ENCODE data around the gene FARSA.
A peak's percentile ranks its signal among the peaks of the same experiment; 100 is the strongest.
"Not testable (repeated sequence)": the region's sequence is repeated elsewhere in the genome, so short reads cannot be mapped to it uniquely, and the experiment has no call there.

The FARSA gene

DNA sequence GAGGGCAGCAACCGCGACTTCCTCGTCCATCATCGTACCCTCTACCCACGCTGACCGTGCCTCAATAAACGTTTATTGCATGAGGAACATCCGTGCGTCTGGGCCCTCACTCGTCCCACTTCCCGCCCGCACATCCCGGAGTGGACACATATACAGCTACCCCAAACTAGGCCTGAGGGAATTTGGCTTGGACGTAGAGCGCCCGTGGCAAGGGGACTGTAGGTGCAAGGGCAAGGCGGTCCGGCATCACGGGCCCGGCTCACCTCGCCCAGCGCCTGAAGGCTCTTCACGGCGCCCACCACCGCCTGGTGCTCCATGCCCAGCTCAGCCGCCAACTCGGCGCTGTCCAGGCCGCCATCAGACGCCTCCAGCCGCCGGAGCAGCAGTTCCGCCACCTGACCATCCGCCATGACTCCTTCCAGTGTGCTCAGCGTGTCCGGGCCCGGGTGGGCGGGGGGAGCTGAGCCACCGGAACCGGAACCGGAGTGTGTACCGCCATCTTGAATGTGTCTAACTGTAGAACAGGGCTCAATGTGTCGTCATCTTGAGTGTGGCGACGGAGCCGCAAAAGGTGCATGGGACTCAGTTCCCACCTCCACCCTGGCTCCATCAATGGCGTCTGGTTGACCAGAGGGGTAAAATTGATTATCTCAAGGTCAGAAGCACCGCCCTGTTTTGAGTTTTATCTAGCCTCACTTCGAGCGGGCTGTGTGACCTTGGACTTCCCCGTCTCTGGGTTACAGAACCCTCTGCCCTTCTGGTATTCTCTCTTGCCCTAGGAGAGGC is at the start of gene FARSA:
TSS of gene FARSA (minus strand) at position 425 of the 786 bp plus-strand sequence. CDS start at position 410, 15 bp downstream.
- DNase-seq: peak; percentile 88

DNA sequence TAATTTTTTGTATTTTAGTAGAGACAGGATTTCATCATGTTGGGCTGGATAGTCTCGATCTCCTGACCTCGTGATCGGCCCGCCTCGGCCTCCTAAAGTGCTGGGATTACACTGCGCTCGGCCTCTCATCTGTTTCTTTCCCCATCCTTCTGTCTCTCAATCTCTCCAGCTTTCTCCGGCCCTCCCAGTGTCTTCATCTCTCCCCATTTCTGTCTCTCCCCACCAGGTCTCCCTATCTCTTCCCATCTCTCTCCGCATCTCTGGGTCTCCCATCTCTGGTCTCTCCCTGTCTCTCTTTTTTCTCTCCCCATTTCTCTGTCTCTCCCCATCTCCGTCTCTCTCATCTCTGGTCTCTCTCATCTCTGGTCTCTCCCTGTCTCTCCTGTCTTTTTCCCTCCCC is 49.6 kb upstream of the FARSA start:
- DNase-seq: no peak

DNA sequence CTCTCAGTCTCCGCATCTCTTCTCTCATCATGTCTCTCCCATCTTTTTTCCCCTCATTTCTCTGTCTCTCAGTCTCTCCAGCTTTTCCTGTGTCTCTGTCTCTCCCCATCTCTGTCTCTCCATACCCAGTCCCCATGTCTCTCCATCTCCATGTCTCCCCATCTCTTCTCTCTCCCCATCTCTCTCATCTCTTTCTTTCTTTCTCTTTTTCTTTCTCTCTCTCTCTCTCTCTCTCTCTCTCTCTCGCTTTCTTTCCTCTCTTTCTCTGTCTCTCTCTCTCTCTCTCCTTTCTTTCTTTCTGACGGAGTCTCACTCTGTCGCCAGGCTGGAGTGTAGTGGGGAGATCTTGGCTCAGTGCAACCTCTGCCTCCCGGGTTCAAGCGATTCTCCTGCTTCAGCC is 49.1 kb upstream of the FARSA start:
- no peak for DNase-seq

GRCh38 chr19:12979974-12980373 is 46.5 kb upstream of the FARSA start:
- DNase-seq: no peak

DNA sequence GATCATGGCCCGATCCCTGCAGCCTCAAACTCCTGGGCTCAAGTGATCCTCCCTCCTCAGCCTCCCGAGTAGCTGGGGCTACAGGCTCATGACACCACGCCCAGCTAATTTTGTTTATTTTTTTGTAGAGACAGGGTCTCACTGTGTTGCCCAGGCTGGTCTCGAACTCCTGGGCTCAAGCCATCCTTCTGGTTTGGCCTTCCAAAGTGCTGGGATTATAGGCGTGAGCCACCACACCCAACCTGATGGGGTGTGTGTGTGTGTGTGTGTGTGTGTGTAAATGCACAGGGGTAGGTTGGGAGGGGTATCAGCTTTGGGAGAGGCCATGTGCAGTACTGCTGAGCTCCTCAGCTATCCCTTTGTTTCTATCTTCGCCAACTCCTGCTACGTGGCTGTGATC is 42.6 kb upstream of the FARSA start:
- not testable (repeated sequence) for DNase-seq

DNA sequence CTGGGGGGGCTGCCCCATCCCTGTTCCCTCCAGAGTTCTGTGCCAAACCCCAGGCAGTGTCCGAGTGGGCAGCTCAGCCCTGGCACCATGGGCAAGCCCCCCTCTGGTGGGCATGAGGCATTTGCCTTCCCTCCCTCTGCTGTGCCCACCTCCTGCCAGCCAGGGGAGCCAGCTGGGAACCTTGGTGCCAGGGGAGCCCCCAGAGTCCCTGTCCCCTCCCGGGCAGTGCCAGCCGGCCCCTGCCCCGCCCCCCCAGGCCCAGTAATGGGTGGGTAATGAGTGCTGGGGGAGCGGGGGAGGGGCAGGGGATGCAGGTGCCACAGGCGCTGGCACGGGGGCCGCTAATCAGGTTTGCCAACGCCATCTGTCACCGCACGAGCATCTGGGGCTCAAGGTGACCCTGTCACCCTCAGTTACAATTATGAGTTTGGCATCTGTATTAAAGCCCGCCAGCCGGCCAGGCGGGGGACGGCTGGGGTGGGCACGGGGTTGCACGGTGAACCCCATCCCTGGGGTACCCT is 41.8 kb upstream of the FARSA start:
- no peak for DNase-seq

DNA sequence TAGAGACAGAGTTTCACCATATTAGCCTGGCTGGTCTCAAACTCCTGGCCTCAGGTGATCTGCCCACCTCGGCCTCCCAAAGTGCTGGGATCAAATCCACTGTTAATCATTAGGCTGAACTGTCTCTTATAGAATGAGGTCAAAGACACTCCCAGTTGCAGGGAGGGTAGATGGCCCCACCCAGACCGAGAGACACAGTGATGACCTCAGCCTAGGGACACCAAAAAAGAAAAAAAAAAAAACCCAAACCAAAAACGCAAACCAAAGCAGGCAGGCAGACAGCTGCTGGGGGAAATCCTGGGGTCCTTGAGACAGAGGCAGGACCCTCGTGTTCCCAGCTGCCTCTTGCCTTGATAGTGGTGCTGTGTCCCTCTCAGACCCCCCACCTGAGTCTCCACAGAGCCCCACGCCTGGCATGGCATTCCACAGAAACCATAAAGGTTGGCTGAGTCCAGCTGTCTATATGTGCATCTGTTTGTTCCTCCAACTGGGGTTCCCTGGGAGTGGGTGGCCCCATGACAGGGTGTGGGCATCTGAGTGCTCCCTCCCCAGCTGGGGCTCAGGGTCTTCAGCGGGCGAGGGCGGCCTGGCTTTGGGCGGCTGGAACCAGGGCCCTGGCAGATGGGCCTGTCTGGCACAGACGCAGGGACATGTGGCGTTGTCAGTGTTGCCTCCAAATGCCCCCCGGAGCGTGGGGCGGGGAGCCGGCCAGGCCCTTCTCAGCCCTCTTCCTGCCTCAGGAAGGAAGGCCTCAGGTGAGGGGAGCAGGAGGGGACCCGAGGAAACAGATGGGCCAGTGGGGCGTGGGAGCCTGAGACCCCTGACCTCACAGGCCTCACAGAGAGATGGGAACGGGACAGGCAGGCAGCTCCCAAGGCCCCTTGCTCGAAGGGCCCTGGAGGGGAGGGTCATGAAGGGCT is 41.0 kb upstream of the FARSA start:
- no peak for DNase-seq

DNA sequence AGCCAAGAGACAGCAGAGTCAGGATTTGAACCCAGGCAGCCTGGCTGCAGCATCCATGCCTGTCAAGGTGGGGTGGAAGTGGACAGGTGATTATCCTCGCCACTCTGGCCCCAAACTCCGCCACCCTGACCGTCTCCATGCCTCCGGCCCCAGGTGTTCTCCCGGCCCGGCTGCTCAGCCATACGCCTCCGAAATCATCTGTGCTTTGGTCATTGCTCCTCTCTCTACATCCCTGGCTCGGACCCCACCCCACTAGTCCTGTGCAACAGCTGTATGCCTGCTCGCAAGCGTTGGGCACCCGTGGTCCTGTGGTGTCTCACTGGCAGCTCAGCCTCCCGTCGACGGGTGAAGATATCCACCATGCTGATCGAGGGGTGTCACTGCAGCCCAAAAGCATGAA is 39.7 kb upstream of the FARSA start:
- DNase-seq: no peak

GRCh38 chr19:12970070-12970820 is 36.7 kb upstream of the FARSA start:
- no peak for DNase-seq

DNA sequence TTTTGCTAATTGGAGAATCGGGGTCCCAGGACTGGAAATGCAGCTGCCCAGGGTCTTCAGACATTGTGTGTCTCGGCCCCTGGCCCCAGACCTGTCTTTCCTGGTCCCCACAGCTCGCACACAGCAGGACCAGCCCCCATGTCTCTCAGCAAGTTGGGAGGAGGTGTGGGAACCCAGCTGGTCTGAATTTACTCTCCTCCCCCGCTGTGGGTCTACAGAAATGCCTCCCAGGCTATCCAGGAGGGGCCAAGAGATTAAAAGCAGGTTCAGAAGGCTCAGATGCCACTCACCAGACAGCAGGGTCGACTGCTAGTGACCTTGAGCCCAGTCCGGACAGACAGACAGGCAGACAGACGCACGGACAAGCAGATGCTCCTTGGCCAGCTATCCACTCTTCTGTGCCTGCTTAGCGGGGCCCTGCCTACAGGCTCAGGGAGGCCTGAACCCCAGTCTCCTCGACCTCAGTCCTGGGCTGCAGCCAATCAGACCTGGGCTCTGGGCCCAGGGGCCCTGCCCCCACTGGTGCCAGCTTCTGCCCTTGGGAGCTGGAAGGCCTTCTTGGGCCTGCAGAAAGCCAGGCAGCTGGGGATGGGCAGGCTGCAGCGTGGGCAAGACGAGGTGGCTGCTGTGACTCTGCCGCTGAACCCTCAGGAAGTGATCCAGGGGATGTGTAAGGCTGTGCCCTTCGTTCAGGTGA is 35.9 kb upstream of the FARSA start, which contains the start of gene DAND5:
TSS of gene DAND5 (plus strand) at position 285 of the 697 bp plus-strand sequence. CDS start at position 370, 85 bp downstream.
- DNase-seq: no peak

DNA sequence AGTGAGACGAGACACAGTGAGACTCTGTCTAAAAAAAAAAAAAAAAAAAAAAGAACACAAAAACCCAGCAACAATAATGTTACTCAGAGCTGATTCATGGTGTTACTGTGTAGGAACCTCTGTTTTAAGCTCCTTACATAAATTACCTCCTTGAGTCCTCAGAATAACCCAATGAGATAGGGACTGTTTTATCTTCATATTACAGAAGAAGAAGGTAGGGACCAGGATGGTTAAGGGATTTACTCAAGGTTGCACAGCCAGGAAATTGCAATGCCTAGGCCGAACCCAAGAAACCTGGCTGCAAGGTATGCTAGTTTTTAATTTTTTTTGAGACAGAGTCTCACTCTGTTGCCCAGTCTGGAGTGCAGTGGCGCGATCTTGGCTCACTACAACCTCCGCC is 34.4 kb upstream of the FARSA start:
- no peak for DNase-seq

DNA sequence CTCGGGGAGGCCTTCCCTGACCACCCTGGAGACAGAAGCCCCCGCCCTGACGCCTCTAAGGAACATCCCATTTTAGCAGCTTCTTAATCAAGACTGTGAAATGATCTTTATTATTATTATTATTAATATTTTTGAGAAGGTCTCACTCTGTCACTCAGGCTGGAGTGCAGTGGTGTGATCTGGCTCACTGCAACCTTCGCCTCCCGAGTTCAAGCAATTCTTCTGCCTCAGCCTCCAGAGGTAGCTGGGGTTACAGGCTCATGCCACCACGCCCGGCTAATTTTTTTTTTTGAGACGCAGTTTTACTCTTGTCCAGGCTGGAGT is 32.3 kb upstream of the FARSA start:
- no peak for DNase-seq

- DNase-seq: peak; percentile 75
Observed at GRCh38 chr19:12965017-12965811, 31.7 kb upstream of the FARSA start.

GRCh38 chr19:12959481-12959880 is 26.0 kb upstream of the FARSA start:
- DNase-seq: no peak

DNA sequence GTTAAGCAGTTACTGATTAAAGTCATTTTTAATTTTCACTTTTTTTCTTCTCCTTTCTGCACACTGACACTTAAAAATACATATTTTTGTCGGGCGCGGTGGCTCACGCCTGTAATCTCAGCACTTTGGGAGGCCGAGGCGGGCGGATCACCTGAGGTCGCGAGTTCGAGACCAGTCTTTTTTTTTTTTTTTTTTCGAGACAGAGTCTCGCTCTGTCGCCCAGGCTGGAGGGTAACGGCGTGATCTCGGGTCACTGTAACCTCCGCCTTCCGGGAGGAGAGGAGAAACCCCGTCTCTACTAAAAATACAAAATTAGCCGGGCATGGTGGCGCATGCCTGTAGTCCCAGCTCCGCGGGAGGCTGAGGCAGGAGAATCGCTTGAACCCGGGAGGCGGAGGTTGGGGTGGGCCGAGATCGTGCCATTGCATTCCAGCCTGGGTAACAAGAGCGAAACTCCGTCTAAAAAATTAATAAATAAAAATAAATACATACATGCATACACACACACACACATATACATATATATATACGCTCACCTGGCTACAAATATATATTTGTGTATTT is 24.0 kb upstream of the FARSA start:
- DNase-seq: not testable (repeated sequence)

DNA sequence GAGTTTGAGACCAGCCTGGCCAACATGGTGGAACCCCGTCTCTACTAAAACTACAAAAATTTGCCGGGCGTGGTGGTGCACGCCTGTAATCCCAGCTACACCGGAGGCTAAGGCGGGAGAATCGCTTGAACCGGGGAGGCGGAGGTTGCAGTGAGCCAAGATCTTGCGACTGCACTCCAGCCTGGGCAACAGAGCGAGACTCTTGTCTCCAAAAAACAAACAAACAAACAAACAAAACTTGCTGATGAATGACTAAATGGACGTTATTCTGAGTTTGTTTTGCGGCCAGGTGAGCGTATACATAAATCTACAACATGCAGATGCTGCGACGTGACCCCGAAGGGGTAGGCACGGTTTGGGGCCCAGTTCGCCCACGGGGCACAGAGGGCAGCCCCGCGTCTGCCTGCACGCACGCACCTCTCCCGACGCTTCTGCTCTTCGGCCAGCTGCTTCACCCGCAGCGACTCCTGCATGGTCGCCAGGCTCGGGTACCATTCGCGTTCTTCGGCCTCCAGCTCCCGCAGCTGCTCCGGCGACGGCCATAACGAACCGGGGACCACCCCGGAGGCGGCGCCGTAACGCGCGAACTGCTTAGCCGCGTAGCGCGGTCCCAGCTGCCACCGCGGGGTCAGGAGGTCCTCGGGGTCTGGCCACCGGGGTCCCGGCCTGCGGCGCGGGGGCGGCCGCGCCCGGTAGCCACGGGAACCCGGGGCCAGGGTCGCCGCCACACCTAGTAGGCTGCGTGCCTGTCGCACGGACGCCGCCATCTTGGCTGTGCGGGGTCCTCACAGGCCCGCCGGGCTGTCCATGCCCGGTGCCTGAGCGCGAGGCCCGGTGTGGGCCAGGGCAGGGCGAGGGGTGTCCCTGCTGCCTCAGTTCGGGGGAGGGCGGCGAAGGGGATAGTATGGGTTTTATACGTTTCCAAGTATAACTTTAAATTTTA is 23.2 kb upstream of the FARSA start, which contains the start of gene GADD45GIP1:
TSS of gene GADD45GIP1 (minus strand) at position 778 of the 943 bp plus-strand sequence. CDS start at position 767, 11 bp downstream.
- DNase-seq: peak; percentile 79

- DNase-seq: no peak
Observed at GRCh38 chr19:12955996-12956395, 22.5 kb upstream of the FARSA start.

- not testable (repeated sequence) for DNase-seq
Observed at GRCh38 chr19:12955575-12955974, 22.1 kb upstream of the FARSA start.

DNA sequence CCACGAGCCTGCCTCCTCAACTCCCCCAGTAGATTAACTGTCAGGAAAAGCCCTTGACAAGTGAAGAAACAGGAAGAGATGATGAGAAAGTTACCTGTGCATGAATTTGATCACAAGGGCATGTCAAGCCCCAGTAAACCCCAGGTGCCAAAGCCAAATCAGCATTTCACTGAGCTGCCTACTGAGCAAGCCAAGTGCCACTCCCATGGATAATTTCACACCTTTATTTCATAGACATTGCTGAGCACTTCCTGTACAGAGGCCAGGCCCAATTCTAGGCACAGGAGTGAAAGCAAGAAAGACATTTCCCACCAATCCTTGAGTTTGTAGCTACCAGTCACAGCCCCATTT is 21.1 kb upstream of the FARSA start:
- no peak for DNase-seq

Measured in CD4-positive, alpha-beta T cell treated with Interferon gamma for 1 hour (primary cell).